Endothelial cell of umbilical vein (primary cell): ENCODE measurements around the gene SPON1.

Experiments used
- EZH2 ChIP-seq: IDR thresholded peaks from 2 replicates; pipeline ENCODE4 v1.6.1; 2012; ENCODE audit warnings: borderline replicate concordance, low read depth, mild to moderate bottlenecking, moderate library complexity, low read length, inconsistent platforms; ENCODE audit not compliant: severe bottlenecking
- POLR2AphosphoS5 ChIP-seq: IDR thresholded peaks from 2 replicates; pipeline ENCODE4 v1.6.1; 2012; ENCODE audit warnings: low read depth, mild to moderate bottlenecking, control low read depth, low read length, moderate library complexity; ENCODE audit not compliant: insufficient read depth
- TF ChIP-seq, protein P1 (sequence below), 2 donors: IDR thresholded peaks; 1 replicate in 1 of 2; 2 replicates in 1 of 2; pipeline ENCODE4 v1.5.1; 2011; ENCODE audit warnings: low read length in 2 of 2, mild to moderate bottlenecking in 2 of 2, moderate library complexity in 2 of 2, control low read depth in 1 of 2, inconsistent platforms in 1 of 2, low read depth in 1 of 2; ENCODE audit not compliant: insufficient read depth in 1 of 2; ENCODE audit errors: extremely low read depth in 1 of 2
- TF ChIP-seq, protein P2 (sequence below): IDR thresholded peaks from 2 replicates; pipeline ENCODE4 v1.6.1; 2011; ENCODE audit not compliant: insufficient read depth, insufficient read length

DNA sequence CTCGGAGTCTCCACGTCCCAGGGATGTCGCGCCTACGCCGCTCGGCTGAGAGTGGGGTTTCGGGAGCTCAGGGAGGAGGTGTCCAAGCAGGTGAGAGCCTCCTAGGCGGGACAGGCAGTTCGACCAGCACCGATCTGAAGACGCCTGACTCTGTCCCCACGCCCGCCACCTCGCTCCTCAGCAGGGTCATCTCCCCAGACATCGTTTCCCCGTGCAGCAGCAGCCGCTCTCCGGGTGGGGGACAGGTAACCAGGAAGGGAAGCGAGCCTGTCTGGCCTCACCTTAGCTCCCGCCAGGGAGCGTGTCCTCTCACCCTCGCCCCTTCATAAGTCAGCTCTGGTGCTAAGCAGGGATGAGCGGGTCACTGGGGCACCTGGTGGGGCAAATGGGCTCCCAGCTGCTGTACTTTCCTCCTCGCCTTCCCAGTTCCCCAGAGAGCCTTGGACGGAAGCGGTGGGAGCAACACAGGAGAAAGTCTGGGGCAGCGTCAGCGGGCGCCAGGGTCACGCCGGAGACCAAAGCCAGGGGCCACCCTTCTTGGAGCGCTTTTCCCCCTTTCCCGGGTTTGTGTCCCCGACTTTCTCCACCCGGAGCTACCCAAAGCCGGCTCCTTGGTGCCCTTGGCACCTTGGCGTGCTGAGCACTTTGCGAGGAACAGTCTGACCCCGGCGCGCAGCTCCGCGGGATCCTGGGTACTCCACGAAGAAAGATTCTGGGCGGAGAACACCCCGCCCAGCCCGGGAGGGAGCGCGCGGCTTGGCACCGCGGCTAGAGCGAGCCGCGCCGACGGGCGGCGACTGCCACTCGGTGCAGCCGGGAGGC, 1.6 kb downstream of the SPON1 start:
- TF ChIP-seq POLR2AphosphoS5 (no peak), EZH2 (peak; percentile 75)
- TF ChIP-seq, protein P1, sequence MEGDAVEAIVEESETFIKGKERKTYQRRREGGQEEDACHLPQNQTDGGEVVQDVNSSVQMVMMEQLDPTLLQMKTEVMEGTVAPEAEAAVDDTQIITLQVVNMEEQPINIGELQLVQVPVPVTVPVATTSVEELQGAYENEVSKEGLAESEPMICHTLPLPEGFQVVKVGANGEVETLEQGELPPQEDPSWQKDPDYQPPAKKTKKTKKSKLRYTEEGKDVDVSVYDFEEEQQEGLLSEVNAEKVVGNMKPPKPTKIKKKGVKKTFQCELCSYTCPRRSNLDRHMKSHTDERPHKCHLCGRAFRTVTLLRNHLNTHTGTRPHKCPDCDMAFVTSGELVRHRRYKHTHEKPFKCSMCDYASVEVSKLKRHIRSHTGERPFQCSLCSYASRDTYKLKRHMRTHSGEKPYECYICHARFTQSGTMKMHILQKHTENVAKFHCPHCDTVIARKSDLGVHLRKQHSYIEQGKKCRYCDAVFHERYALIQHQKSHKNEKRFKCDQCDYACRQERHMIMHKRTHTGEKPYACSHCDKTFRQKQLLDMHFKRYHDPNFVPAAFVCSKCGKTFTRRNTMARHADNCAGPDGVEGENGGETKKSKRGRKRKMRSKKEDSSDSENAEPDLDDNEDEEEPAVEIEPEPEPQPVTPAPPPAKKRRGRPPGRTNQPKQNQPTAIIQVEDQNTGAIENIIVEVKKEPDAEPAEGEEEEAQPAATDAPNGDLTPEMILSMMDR (IDR thresholded peaks at IDR 0.05; ENCODE audit: extremely low read depth in 1 of 2, insufficient read depth in 1 of 2, low read depth in 1 of 2, low read length in 2 of 2) = no peak
- TF ChIP-seq, protein P2, sequence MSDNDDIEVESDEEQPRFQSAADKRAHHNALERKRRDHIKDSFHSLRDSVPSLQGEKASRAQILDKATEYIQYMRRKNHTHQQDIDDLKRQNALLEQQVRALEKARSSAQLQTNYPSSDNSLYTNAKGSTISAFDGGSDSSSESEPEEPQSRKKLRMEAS = no peak
